Activated T-cell treated with anti-CD3 and anti-CD28 coated beads for 48 hours (primary cell): ENCODE data around the gene ITGA7.
"Not testable (repeated sequence)": the region's sequence is repeated elsewhere in the genome, so short reads cannot be mapped to it uniquely, and the experiment has no call there.

Experiments
- DNase-seq: peaks from one replicate; pipeline ENCODE4 v3.0.0-alpha.2; 2020; ENCODE audit warnings: low read depth

The ITGA7 gene

DNA sequence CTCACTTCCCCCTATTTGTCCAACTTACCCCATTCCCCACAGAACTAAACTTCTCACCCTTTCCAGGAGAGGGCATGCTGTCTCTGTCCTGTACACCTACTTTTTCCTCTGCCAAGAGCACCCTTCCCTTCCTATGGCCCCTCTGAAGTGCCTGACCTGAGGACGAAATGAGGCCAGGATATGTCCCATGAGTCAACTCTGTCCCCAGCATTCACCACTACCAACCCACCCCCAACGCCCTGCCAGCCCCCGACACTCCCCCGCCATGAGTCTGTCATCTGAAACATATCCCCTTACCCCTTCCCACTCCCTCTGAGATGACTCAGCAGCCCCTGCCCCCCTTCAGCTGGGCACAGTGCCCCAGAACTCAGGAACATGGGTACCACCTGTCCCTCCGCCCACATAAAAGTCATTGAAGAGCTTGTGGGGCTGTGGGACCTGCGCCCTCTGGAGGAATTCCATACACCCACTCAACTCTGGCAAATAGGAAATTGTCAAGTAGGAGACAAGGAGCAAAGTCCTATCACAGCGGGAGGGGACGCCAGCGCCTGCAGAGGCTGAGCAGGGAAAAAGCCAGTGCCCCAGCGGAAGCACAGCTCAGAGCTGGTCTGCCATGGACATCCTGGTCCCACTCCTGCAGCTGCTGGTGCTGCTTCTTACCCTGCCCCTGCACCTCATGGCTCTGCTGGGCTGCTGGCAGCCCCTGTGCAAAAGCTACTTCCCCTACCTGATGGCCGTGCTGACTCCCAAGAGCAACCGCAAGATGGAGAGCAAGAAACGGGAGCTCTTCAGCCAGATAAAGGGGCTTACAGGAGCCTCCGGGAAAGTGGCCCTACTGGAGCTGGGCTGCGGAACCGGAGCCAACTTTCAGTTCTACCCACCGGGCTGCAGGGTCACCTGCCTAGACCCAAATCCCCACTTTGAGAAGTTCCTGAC, 26.3 kb downstream of the ITGA7 start:
- no peak for DNase-seq

DNA sequence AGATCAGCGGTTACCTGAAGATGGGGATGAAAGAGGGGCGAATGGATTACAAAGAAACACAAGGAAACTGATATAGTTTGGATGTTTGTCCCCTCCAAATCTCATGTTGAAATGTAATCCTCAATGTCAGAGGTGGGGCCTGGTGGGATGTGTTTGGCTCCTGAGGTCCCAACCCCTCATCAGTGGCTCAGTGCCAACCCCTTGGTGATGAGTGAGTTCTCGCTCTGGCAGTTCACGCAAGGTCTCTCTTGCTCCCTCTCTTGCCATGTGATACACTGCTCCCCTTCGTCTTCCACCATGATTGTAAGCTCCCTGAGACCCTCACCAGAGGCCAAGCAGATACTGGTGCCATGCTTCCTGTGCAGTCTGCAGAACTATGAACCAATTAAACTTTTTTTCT, 28.0 kb downstream of the ITGA7 start:
- DNase-seq: no peak

DNA sequence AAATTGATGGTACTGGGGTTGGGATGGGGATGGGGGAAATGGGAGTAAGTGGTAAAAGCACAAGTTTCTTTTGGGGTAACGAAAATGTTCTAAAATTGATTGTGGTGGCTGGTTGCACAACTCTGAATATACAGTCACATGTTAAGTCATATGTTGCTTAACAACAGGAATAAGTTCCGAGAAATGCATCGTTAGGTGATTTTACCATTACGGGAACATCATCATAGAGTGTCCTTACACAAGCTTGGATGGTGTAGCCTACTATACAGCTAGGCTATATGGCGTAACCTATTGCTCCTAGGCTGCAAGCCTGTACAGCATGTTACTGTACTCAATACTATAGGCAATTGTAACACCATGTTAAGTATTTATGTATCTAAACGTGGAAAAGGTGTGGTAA, 31.0 kb downstream of the ITGA7 start:
- DNase-seq: no peak

DNA sequence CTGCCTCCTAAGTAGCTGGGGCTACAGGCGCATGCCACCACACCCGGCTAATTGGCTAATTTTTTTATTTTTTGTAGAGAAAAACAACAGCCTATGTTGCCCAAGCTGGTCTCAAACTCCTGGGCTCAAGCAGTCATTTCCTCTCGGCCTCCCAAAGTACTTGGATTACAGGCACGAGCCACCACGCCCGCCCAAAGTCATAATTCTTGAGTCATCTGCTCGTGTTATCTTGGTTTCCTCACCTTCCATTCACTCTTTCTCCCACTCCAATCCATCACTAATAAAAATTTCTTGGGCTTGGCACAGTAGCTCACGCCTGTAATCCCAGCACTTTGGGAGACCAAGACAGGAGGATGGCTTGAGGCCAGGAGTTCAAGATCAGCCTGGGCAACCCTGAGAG, 32.0 kb downstream of the ITGA7 start:
- no peak for DNase-seq

DNA sequence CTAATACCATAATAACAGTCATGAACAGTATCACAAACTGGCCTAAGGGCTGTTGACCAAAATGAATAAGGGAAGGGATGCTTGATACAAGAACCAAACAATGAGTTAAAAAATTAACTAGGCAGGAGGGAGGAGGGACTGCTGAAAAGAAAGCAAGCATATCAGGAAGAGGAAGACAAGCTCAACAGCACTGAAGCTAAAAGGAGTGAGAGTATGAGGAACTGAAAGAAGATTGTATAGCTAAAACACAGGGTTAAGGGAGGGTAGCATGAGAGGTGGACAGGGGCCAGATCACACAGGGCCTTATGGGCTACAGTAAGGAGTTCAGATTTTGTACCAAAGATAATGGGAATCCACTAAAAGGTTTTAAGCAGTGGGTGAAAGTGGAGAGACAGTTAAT, 34.1 kb downstream of the ITGA7 start:
- no peak for DNase-seq

DNA sequence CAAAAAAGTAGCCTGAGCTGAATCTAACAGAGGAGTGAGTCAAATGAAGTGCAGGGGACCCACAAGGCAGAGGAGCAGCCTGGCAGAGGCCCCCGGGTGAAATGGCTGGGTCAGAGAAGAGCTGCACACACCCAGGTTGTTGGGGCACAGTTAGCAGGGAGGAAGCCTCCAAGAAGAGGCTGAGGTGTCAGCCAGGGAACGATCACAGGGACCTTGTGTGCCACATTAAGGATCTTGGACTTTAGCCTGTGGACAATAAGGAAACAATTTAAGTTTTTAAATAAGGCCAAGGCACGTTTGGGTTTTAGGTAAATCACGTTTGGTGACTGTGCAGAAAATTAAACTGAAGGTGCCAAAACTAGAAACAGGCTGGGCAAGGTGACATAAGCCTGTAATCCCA, 36.0 kb downstream of the ITGA7 start:
- no peak for DNase-seq

DNA sequence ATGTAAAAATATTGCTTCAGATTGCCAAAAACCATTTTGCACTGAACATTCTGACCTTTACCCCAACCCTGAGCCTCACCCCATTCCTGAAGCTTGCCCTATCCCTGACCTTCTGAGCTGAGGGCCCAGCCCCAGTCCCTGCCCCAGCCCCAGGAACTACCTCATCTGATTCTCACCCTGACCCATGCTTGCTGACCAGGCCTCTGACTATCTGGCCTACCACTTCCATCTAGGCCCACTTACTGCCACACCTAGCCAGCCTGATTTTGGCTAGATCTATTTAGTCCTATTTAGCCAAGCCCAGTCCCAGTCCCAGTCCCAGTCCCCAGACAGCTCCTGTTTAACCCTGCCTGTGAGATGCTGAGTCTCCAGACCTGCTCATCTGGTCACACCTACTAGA, 37.4 kb downstream of the ITGA7 start:
- no peak for DNase-seq

DNA sequence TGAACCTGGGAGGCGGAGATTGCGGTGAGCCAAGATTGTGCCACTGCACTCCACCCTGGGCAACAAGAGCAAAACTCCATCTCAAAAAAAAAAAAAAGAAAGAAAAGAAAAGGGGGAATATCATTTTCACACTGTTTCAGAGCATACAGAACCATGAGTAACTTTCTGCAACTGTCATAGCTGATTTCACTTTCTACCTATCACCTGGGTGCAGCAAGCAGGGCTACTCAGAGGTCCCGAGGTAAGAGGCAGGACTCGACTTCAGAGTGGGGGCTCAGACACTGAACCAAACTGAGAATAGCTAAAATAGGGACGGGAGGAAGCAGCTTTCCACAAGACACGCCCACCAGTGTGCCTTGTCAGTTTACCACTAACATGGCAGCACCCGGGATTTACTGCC, 41.2 kb downstream of the ITGA7 start:
- no peak for DNase-seq

DNA sequence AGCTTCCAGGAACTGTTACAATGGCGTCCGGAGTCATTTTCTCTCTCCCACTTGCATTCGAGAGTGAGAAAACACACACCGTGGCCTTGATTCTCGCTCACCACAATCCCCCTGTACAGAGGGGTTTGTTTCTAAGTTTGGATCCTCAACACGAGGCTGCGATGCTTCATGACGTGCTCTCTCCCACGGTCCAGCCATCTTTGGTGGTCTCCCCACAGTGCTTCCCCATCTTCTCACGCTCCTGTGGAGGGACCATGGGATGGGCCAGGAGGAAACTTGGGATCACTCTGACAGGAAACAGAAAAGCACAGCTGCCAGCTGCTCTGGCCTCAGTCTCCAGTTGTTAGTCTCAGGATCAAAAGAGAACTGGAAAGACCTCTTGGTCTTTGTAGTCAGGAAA, 42.9 kb downstream of the ITGA7 start:
- DNase-seq: no peak

DNA sequence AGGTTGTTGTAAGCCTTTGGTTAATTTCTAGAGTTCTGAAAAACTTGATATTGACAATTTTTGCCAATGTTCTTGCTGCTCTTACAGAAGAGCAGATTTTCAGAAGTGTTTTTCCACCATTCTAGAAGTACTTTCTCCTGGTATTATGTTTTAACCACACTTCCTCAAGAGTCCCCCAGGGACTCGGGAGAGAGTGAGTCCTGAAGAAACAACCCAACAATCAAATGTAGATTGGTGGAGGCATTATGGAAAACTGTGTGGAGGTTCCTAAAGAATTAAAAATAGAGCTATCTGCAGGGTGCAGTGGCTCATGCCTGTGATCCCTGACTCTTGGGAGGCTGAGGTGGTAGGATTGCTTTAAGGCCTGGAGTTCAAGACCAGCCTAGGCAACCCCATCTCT, 44.3 kb downstream of the ITGA7 start:
- no peak for DNase-seq

DNA sequence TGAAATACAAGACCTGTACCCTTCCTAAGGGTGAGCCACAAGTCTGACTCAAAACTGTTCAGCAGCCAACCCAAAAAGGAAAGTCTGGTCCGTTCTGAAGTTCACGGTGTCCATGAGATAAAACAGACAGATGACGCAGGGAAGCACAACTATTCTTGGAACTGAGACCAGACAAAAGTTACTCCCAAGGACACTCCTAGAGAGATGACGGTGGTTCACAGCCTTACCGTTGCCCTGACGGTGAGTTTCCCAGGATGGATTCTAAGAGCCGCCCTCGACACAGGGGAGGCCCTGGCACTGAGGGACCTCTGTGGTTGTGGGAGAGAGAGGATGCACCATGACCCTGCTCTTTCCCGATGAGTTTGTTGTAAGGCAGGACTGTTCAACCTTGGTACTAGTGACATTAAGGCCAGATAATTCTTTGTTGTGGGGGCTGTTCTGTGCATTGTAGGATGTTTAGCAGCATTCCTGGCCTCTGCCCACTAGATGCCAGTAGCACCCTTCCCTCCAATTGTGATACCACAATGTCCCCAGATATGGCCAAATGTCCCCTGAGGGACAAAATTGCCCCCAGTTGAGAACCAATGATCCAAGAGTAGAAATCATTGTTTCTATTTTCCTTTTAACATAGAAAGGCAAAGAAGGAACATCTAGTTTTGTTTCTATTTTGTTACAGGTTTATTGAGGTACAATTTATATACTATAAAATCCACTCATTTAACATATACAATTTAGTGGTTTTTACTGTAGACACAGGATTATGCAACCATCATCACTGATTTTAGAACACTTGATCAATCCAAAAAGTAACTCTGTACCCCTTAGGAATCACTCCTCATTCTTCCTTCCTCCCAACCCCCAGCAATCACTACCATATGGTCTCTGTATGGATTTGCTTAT, 48.0 kb downstream of the ITGA7 start:
- no peak for DNase-seq

DNA sequence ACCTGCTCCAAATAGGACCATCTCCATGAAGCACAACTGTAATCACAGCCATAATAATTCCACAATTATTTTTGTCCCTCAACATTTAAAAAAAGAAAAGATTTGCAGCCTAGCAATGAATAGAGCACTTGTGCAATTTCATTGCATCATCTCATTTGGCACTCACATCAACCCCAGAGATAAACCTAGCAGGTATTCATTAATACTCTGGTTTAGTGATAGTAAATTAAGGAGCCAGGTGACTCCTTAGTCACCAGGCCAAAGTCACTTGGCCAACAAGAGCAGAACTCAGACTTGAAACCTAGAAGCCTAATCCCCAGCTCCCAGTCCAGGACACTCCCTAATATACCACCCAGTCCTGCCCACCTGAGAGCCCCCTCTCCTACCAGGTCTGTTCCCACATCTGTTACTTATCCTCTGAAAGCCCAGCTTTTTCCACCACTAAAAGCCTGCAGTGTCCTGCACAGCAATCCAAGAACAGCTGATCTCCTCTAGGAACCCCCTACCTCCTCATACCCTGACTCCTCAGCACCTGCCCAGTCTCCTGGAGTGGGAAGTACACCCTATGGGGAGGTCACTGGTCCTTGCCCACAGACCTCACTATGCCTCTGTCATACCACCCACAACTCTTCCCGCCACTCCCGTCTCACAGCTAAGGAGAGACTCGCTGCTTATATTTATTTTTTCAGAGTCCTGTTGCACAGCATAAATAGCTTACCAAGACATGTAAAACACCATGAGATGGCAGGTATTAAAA, 48.9 kb downstream of the ITGA7 start:
- no peak for DNase-seq

DNA sequence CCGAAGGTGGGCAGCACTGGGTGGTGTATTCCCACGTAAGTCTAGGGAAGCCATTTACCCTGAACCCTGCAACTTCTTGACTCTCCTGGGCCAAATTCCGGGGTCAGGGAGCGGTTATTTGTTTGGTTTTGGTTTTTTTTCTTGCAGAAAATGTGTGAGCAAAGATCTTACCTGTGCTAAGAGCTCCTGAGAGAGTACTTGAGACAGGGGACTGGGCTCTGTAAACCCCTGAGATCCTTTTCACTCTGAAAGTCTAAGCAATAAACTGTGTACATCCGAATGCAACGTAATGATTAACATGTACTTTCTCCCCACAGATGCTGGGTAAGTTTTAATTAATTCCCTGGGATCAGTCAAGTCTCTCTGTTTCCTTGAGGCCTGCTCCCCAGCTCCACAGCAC, 49.5 kb downstream of the ITGA7 start:
- DNase-seq: no peak

DNA sequence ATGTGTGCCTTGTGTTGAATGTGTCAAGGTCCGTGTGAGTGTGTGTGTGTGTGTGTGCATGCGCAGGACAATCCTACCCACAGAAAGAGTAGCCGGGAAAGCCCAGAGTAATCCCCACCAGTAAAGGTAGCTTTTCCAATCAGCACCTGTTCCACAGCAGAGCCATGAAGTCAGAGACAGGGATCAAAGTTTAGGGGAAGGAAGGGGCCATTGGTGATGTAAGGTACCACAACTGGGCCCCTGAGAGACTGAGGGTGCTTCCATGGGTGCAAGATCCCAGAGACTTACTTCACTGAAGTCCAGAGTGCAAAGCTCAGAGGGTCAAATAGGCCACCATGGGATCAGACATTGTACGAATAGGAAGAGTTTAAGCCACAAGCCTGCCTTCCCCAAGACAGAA, 50.5 kb downstream of the ITGA7 start:
- DNase-seq: no peak

DNA sequence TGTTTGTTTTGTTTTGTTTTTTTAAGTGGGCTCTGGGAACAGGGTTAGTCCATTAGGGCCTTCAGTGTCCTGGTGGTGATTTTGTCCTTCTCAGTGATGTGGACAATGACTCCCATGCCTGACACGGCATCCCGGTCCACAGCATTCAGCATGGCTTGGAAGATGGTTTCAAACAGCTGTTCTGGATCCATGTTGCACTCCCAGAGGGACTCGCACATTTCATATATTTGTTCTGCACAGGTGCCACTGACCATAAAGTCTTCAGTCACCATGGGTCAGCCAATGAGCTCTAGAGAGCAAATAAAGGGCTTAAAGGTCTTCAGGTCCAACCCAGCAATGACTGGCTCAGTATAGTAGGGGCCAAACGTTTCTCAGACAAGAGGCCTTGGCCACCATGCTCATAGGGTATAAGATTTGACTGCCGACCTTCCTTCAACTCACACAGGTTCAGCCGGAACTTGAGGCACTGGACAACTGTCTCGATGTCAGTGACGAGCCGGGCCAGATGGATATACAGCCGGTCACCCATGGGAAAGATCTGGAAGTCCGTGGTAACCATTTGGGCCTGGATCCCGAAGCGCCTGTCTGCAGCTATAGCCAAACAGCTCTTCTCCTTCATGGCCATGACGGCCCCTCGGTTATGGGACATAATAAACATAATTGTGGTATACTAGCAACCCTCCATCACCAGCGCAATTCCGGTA, 53.0 kb downstream of the ITGA7 start:
- DNase-seq: no peak

DNA sequence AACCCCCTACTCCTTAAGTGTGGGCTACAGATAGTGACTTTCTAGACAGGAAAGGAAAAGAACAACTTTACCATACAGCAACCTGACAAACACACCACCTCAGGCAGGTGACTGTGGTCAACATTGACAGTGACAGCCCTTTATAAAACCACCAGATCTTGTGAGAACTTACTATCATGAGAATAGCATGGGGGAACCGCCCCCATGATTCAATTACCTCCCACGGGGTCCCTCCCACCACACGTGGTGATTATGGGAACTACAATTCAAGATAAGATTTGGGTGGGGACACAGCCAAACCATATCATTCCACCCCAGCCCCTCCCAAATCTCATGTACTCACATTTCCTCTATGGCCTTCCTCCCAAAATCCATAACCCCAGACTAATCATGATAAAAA, 54.7 kb downstream of the ITGA7 start:
- no peak for DNase-seq

DNA sequence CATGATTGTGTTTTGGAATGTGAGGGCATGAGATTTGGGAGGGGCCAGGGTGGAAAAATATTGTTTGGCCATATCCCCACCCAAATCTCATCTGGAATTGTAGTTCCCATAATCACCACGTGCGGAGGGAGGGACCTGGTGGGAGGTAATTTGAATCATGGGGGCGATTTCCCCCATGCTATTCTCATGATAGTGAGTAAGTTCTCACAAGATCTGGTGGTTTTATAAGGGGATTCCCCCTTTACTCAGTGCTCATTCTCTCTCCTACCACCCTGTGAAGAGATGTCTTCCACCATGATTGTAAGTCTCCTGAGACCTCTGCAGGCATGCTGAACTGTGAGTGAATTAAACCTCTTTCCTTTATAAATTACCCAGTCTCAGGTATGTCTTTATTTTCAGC, 55.4 kb downstream of the ITGA7 start:
- DNase-seq: no peak

DNA sequence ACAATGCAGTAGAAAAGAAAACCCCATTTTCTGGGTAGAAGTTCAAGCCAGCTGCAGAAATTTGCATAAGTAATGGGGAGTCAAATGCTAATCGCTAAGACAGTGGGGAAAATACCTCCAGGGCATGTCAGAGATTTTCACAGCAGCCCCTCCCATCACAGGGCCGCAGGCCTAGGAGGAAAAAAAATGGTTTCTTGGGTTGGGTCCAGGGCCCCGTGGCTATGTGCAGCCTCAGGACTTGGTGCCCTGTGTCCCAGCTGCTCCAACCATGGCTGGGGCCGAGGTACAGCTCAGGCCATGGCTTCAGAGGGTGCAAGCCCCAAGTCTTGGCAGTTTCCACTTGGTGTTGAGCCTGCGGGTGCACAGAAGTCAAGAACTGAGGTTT, 56.4 kb downstream of the ITGA7 start:
- no peak for DNase-seq

DNA sequence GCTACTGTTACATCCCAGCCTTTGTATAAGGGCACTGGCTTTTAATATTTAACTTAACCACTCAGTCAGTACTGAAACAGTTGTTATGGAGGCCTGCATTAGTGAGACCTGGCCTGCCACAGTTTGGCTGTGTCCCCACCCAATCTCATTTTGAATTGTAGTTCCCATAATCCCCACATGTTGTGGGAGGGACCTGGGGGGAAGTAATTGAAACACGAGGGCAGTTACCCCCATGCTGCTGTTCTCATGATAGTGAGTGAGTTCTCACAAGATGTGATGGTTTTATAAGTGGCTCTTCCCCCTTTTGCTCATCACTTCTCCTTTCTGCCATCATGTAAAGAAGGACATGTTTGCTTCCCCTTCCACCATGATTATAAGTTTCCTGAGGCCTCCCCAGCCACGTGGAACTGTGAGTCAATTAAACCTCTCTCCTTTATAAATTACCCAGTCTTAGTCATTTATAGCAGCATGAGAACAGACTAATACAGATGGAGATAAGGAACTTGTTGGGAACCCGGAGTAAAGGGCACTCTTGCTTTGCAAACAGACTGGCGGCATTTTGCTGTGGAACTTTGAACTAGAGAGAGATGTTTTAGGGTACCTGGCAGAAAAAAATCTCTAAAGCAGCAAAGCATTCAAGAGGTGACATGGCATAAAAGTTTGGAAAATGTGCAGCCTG, 56.9 kb downstream of the ITGA7 start:
- DNase-seq: not testable (repeated sequence)

DNA sequence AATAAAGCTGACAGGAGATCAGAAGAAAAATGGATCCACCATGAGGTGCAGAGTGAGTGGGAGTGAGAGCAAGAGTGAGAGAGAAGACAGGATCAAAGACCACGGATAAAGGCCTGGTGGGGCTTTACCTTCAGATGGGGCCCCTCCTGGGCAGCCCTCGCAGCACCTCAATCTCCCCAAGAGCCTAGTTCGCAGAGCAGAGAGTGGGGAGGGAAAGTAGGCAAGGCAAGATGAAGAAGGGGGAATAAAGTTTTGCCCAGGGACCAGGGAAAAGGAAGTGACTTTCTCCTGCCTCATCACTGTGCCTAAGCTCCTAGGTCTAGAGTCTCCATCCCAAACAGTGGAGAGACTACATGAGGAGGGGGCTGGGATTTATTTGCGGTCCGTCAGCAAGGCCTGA, 60.7 kb downstream of the ITGA7 start:
- DNase-seq: no peak

DNA sequence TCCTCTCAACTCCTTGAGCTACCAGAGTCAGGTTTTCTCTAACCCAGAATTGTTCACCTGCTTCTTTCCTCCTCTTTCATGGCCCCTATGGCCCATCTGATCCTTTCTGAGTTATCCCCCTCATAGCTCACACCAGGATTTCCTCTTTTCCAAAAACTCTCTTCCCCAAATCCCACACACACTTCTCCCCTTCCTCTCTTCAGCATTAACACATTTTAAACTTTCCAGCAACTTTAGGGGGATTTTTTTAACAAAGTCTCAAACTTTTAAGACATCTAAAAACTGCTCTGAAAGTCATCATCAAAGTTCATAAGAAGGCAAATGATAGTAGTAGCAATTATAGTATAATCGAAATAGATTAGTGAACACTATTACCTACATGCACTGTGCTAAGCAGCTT, 63.1 kb downstream of the ITGA7 start:
- no peak for DNase-seq
